Esophagus muscularis mucosa (tissue), 4 donors: ENCODE measurements around the gene AHI1.

Experiments
- EP300 ChIP-seq: sonication (generic); formaldehyde crosslinking; IDR thresholded peaks from one replicate; pipeline ENCODE4 v1.6.1; 2017; ENCODE audit warnings: antibody characterized with exemption
- POLR2A ChIP-seq: fragments of 450-650 bp; IDR thresholded peaks from one replicate; pipeline ENCODE4 v1.6.1; 2017; ENCODE audit warnings: antibody characterized with exemption, moderate library complexity, mild to moderate bottlenecking, low read depth
- POLR2AphosphoS5 ChIP-seq, 2 donors: sonication (generic); formaldehyde crosslinking; IDR thresholded peaks; one replicate each; pipeline ENCODE4 v1.6.1; 2017; ENCODE audit warnings: antibody characterized with exemption in 2 of 2
- TF ChIP-seq, protein P1 (sequence below), 3 experiments: fragments of 200-600 bp in 2 of 3; fragments of 450-650 bp in 1 of 3; sonication (generic) in 2 of 3; IDR thresholded peaks; one replicate each; pipeline ENCODE4 v1.5.1; 2017 to 2019; ENCODE audit warnings: antibody characterized with exemption in 3 of 3, mild to moderate bottlenecking in 2 of 3, moderate library complexity in 1 of 3

DNA sequence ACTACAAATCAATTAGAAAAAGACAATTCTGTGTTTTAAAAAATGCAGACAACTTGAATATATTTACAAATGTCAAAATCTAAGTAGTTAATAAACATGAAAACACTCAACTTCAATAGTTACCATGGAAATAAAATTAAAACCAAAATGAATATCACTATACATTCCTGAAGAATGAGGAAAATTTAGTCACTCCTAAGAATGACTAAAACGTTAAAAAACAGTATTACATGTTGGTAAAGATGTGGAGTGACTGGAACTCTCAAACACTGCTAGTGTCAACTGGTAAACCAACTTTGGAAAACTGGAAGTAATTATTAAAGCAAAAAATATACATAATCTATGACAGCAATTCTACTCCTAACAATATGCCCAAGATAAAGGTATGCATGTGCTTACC is 36.3 kb downstream of the AHI1 start:
- TF ChIP-seq POLR2AphosphoS5 (IDR thresholded peaks at IDR 0.05): no peak
- TF ChIP-seq, protein P1, sequence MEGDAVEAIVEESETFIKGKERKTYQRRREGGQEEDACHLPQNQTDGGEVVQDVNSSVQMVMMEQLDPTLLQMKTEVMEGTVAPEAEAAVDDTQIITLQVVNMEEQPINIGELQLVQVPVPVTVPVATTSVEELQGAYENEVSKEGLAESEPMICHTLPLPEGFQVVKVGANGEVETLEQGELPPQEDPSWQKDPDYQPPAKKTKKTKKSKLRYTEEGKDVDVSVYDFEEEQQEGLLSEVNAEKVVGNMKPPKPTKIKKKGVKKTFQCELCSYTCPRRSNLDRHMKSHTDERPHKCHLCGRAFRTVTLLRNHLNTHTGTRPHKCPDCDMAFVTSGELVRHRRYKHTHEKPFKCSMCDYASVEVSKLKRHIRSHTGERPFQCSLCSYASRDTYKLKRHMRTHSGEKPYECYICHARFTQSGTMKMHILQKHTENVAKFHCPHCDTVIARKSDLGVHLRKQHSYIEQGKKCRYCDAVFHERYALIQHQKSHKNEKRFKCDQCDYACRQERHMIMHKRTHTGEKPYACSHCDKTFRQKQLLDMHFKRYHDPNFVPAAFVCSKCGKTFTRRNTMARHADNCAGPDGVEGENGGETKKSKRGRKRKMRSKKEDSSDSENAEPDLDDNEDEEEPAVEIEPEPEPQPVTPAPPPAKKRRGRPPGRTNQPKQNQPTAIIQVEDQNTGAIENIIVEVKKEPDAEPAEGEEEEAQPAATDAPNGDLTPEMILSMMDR (IDR thresholded peaks at IDR 0.05): no peak
- TF ChIP-seq POLR2A: no peak
- TF ChIP-seq EP300: no peak
